ENCODE measurements around the gene INIP. TPM values are rescaled to one million over a fixed set of nuclear protein-coding genes. Genes with fewer than 3 reads are reported as not detected.

Gene INIP
- total RNA-seq, 2 experiments from 2014 or later = 7.8 to 9.1 TPM

DNA sequence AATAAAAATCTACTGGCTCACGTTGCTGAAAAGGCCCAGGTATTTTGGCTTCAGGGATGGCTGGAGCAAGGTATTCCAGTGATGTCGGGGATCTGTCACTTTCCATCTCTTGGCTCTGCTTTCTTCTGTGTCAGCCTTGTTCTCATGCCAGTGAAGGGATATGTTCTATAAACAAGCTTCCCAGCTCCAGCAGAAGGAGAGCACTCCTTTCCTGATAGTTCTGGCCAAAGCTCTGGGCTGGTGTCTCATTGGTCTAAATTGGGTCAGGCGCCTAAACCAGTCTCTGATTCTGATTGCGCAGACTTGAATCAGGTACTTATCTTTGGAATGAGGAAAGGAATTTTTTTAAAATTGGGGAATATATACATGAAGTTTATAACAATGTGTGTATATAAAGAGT lies 37.8 kb upstream of the INIP start:
- Histone ChIP-seq H3K4me3 (ENCODE audit: low read length) (no peak overlapping the region), H3K27ac (ENCODE audit: low read depth in 1 of 2, low read length in 2 of 2) (no peak overlapping the region), H3K27me3 (ENCODE audit: control insufficient read depth in 1 of 2, insufficient read depth in 2 of 2, low read length in 2 of 2) (no peaks in the 10 kb centered on the region), H3K4me1 (ENCODE audit: insufficient read depth, low read length) (peaks cover 71% of the 10 kb centered on the region), H3K36me3 (ENCODE audit: insufficient read depth, low read length) (no peaks in the 10 kb centered on the region), H3K9me3 (ENCODE audit: control insufficient read depth in 1 of 2, insufficient read depth in 1 of 2, low read length in 2 of 2) (no peaks in the 10 kb centered on the region)
- intact Hi-C loops (cut with DNase I, micrococcal nuclease) = loop anchor here in 1 of 2 experiments (10.0 kb wide), 1 partner anchor 861 kb away; the partner anchor contains the start of gene UGCG
- DNase-seq (no peak), ATAC-seq (ENCODE audit: poor library complexity) (no peak)
- CTCF ChIA-PET = no interaction called here
- Mint-ChIP-seq H3K4me1 (ENCODE audit: low read depth) (peaks cover 74% of the 10 kb centered on the region), H3K4me3 (no peak overlapping the region), H3K36me3 (ENCODE audit: low read depth) (no peaks in the 10 kb centered on the region), H3K27me3 (no peaks in the 10 kb centered on the region), H3K9me3 (no peaks in the 10 kb centered on the region), H3K27ac (peak overlapping the region; percentile 55)
- POLR2A ChIA-PET = interaction anchor here (2.2 kb wide), 1 partner anchor 38 kb away, joined by 8 read pairs; the partner anchor contains the start of gene INIP
- TF ChIP-seq, protein P1, sequence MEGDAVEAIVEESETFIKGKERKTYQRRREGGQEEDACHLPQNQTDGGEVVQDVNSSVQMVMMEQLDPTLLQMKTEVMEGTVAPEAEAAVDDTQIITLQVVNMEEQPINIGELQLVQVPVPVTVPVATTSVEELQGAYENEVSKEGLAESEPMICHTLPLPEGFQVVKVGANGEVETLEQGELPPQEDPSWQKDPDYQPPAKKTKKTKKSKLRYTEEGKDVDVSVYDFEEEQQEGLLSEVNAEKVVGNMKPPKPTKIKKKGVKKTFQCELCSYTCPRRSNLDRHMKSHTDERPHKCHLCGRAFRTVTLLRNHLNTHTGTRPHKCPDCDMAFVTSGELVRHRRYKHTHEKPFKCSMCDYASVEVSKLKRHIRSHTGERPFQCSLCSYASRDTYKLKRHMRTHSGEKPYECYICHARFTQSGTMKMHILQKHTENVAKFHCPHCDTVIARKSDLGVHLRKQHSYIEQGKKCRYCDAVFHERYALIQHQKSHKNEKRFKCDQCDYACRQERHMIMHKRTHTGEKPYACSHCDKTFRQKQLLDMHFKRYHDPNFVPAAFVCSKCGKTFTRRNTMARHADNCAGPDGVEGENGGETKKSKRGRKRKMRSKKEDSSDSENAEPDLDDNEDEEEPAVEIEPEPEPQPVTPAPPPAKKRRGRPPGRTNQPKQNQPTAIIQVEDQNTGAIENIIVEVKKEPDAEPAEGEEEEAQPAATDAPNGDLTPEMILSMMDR (IDR thresholded peaks at IDR 0.05) = no peak

GRCh38 chr9:112755016-112755427 lies 37.1 kb upstream of the INIP start:
- ChIA-PET POLR2A (interaction anchor here (2.2 kb wide), 1 partner anchor 37 kb away, joined by 8 read pairs; the partner anchor contains the start of gene INIP), CTCF (no interaction called here)
- Histone ChIP-seq H3K27ac (ENCODE audit: low read depth in 1 of 2, low read length in 2 of 2) (peak overlapping the region in 1 of 2 donors; percentile 38), H3K4me1 (ENCODE audit: insufficient read depth, low read length) (peaks cover 70% of the 10 kb centered on the region), H3K27me3 (ENCODE audit: control insufficient read depth in 1 of 2, insufficient read depth in 2 of 2, low read length in 2 of 2) (no peaks in the 10 kb centered on the region), H3K36me3 (ENCODE audit: insufficient read depth, low read length) (no peaks in the 10 kb centered on the region), H3K9me3 (ENCODE audit: control insufficient read depth in 1 of 2, insufficient read depth in 1 of 2, low read length in 2 of 2) (no peaks in the 10 kb centered on the region), H3K4me3 (ENCODE audit: low read length) (no peak overlapping the region)
- Mint-ChIP-seq H3K36me3 (ENCODE audit: low read depth) (no peaks in the 10 kb centered on the region), H3K4me3 (peak overlapping the region; percentile 70), H3K27ac (peak overlapping the region; percentile 55), H3K4me1 (ENCODE audit: low read depth) (peaks cover 72% of the 10 kb centered on the region), H3K9me3 (no peaks in the 10 kb centered on the region), H3K27me3 (no peaks in the 10 kb centered on the region)
- ATAC-seq (ENCODE audit: poor library complexity) (no peak), DNase-seq (no peak)
- intact Hi-C loops (cut with DNase I, micrococcal nuclease) = loop anchor here in 1 of 2 experiments (10.0 kb wide), 1 partner anchor 860 kb away; the partner anchor contains the start of gene UGCG
- TF ChIP-seq, protein P1 (IDR thresholded peaks at IDR 0.05) = no peak

GRCh38 chr9:112754578-112754977 lies 36.7 kb upstream of the INIP start:
- ATAC-seq (ENCODE audit: poor library complexity) (peak; percentile 57), DNase-seq (peak in 5 of 14 experiments; percentile 7 to 84 (median 69))
- no peak overlapping the region for H3K27ac ChIP-seq (ENCODE audit: low read depth in 1 of 2, low read length in 2 of 2)
- POLR2A ChIA-PET = no interaction called here
- no peak overlapping the region for H3K4me3 ChIP-seq (ENCODE audit: low read length)
- CTCF ChIA-PET = no interaction called here
- peaks cover 72% of the 10 kb centered on the region for H3K4me1 Mint-ChIP-seq (ENCODE audit: low read depth)
- H3K4me1 ChIP-seq (ENCODE audit: insufficient read depth, low read length) = peaks cover 75% of the 10 kb centered on the region
- intact Hi-C loops (cut with DNase I, micrococcal nuclease) = loop anchor here (5.0 to 10.0 kb wide), 3 partner anchors 33 to 860 kb away; partner anchors contain the start of gene UGCG (in 1 of the 2)
- TF ChIP-seq, protein P1 (IDR thresholded peaks at IDR 0.05) = no peak
- H3K36me3 Mint-ChIP-seq (ENCODE audit: low read depth) = no peaks in the 10 kb centered on the region
- peak overlapping the region; percentile 55 for H3K27ac Mint-ChIP-seq
- no peaks in the 10 kb centered on the region for H3K27me3 ChIP-seq (ENCODE audit: control insufficient read depth in 1 of 2, insufficient read depth in 2 of 2, low read length in 2 of 2)
- no peaks in the 10 kb centered on the region for H3K9me3 ChIP-seq (ENCODE audit: control insufficient read depth in 1 of 2, insufficient read depth in 1 of 2, low read length in 2 of 2)
- peak overlapping the region; percentile 70 for H3K4me3 Mint-ChIP-seq
- no peaks in the 10 kb centered on the region for H3K9me3 Mint-ChIP-seq
- no peaks in the 10 kb centered on the region for H3K27me3 Mint-ChIP-seq
- no peaks in the 10 kb centered on the region for H3K36me3 ChIP-seq (ENCODE audit: insufficient read depth, low read length)

Measured in CD4-positive, alpha-beta T cell (primary cell).